KOPT-K1 (cell line): ENCODE data around the gene HSD17B11.
"Not testable (repeated sequence)": the region's sequence is repeated elsewhere in the genome, so short reads cannot be mapped to it uniquely, and the experiment has no call there.

Experiments
- H3K27ac ChIP-seq: fragments of 200-600 bp; sonication (generic); 2 replicates; pipeline ENCODE4 v1.5.1; 2016; ENCODE audit warnings: antibody characterized with exemption, mild to moderate bottlenecking, low read depth, low read length; ENCODE audit not compliant: poor library complexity, severe bottlenecking
- H3K36me3 ChIP-seq: fragments of 200-600 bp; sonication (generic); 2 replicates; pipeline ENCODE4 v1.5.1; 2017; ENCODE audit warnings: antibody characterized with exemption, mild to moderate bottlenecking, low read length, moderate library complexity; ENCODE audit not compliant: insufficient read depth
- H3K9me3 ChIP-seq: fragments of 200-600 bp; sonication (generic); 2 replicates; pipeline ENCODE4 v1.5.1; 2017; ENCODE audit warnings: antibody characterized with exemption, low read length, mild to moderate bottlenecking; ENCODE audit not compliant: insufficient read depth, poor library complexity, severe bottlenecking

Gene HSD17B11

DNA sequence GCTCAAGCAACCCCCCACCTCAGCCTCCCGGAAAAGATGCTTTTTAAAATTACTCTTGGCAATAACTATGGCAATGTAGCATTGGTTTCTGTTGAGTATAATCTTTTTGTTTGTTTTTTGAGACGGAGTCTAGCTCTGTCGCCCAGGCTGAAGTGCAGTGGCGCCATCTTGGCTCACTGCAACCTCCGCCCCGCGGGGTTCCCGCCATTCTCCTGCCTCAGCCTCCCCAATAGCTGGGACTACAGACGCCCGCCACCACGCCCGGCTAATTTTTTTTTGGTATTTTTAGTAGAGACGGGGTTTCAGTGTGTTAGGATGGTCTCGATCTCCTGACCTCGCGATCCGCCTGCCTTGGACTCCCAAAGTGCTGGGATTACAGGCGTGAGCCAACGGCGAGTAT, 933 bp downstream of the HSD17B11 start:
- H3K9me3 ChIP-seq, H3K36me3 ChIP-seq, H3K27ac ChIP-seq: not testable (repeated sequence)

DNA sequence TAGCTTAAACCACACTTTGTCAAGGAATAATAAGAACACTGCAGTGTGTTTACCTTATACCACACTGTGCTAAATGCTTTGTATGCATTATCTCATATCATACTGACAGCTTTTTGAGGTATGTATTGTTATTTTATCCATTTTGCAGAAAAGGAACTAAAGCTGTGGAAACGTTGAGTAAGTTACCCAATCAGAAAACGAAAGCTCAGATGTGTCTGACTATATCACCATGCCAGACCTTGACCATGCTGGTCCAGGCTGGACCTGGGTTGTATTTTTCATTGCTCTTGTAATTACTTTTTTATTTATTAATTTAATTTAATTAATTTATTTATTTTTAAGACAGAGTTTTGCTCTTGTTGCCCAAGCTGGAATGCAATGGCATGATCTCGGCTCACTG, 2.1 kb downstream of the HSD17B11 start:
- Histone ChIP-seq H3K27ac (no peak overlapping the region), H3K36me3 (no peaks in the 10 kb centered on the region)

DNA sequence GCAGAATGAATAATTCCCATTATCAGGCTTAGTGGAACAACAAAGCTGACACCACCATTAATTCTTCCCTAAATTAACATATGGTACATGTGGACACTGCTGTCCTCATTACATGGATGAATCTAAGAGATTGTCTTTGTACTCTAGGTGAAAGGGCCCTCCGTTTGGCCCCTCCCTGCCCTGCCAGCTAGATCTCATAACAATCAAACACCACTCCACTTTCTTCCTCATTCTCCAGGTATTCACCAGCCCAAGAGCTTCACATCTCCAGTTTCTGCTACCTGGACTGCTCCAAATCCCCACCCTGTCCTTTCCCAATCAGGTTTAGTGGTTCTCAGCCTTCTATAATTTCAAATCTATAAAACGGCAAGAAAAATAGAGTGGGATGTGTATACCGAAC, 3.8 kb downstream of the HSD17B11 start:
- H3K27ac ChIP-seq: no peak overlapping the region
- H3K36me3 ChIP-seq: no peaks in the 10 kb centered on the region
- H3K9me3 ChIP-seq: no peaks in the 10 kb centered on the region

More for the DNA sequence above, 2.1 kb downstream of the HSD17B11 start:
- H3K9me3 ChIP-seq: no peaks in the 10 kb centered on the region

DNA sequence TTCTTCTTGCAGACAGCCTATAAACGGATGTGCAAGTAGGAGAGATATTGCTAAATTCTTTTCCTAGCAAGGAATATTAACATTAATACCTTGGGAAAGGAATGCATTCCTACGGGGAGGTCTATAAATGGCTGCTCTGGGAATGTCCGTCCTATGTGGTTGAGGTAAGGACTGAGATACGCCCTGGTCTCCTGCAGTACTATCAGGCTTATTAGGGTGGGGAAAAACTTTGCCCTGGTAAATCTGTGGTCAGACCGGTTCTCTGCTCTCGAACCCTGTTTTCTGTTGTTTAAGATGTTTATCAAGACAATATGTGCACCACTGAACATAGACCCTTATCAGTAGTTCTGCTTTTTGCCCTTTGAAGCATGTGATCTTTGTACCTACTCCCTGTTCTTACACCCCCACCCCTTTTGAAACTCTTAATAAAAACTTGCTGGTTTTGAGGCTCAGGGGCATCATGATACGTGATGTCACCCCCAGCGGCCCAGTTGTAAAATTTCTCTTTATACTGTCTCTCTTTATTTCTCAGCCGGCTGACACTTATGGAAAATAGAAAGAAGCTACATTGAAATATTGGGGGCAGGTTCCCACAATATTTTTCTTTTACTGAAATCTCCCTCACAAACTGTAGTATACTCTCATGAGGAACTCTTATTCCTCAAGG, 6.4 kb downstream of the HSD17B11 start:
- H3K9me3 ChIP-seq, H3K36me3 ChIP-seq, H3K27ac ChIP-seq: not testable (repeated sequence)

DNA sequence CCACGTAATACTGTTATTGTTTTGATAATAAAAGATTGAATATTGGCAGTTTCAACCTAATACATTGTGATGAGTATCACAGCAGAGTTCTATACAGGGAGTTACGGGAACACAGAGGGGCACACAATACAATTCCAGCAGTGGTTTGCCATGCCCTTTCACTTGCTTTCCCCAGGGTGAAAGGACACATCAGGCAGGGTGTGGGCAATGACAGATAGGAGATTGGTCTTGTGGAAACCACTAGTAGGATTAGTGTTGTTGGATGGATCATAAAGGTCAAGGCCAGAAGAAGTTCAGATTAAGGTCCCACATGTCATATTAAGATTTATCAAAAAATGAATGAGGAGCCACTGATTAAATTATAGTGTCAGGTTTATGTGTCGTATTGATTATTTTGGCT, 8.1 kb downstream of the HSD17B11 start:
- Histone ChIP-seq H3K36me3 (0 out of 2 replicates have a peak, but pooled peaks cover 7% of the 10 kb centered on the region), H3K27ac (no peak overlapping the region), H3K9me3 (no peaks in the 10 kb centered on the region)

DNA sequence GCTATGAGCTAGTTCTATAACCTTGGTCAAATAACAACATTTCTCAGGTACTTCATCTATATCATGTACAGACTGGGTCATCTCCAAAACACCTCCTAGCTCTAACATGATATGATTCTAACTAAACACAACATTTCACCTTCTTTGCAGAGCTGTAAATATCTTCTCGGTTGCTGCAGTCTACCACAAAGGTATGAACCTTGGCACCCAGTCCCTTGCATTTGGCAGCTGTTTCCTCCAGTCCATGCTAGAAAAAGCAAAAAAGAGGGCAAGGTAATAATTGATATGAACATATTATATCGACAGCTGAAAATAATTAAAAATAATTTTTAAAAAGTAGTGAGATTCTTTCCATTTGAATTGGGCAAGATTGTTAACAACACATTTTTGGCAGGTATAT, 8.9 kb downstream of the HSD17B11 start:
- 0 out of 2 replicates have a peak, but pooled peaks cover 7% of the 10 kb centered on the region for H3K36me3 ChIP-seq
- no peak overlapping the region for H3K27ac ChIP-seq
- no peaks in the 10 kb centered on the region for H3K9me3 ChIP-seq

DNA sequence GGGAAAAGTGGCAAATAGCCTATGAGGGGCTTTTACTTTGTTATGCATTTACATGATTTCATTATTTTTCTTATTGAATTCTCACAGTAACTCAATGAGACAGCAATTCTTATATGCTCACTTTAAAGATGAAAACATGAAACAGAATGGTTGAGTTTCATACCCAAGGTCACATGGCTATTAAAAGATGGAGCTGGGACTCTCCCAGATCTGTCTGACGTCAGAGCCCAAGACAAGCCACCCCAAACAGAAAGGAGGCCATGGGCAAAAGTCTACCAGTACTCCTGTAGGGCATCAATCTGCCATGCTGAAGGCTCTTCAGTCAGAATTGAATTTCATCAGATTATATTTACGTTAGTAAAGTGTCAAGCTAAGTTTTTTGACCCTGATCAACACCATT, 13.2 kb downstream of the HSD17B11 start:
- Histone ChIP-seq H3K27ac (no peak overlapping the region), H3K9me3 (no peaks in the 10 kb centered on the region), H3K36me3 (peaks cover 20% of the 10 kb centered on the region; the same call in 1 of the 2 replicates)

DNA sequence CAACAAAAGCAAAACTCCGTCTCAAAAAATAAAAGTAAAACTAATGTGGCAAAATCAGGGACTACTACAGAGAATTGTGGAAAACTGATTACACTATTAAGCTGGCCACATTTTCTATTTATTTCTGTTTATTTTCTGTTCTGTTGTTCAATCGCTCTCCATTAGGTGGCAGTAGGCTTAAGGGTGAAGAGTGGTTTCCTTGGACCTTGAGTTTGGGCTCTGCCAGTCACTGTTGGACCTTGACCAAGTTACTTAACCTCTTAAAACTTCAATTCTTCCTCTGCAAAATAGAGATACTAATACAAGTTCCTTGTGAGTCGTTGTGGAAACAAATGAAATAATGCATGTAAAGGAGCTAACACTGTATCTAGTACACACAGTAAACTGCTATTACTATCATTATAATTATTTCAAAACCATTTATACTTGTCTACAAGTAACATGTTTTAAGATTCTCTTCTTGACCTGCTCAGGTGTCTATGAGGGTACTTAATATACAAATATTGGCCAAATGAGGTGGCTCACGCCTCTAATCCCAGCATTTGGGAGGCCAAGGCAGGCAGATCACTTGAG, 15.2 kb downstream of the HSD17B11 start:
- Histone ChIP-seq H3K27ac (no peak overlapping the region), H3K9me3 (no peaks in the 10 kb centered on the region), H3K36me3 (peaks cover 30% of the 10 kb centered on the region)

DNA sequence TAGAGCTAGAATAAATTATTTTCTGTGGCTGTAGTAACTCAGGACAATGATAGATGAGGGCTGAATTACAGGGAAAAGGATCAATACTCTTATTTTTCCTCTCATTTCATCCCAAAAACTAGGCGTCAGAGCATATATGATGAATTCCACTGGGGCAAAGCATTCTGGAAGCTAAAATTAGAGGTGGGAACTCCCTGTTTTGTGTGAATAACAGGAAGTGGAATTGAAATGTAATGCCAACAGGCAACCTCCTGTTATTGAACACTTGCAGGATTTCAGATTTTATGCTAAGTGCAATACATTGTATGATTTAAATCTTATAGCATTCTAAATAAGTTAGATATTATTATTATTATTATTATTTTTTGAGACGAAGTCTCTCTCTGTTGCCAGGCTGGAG, 20.9 kb downstream of the HSD17B11 start:
- no peak overlapping the region for H3K27ac ChIP-seq
- H3K36me3 ChIP-seq: peaks cover 72% of the 10 kb centered on the region
- H3K9me3 ChIP-seq: peaks cover 20% of the 10 kb centered on the region

DNA sequence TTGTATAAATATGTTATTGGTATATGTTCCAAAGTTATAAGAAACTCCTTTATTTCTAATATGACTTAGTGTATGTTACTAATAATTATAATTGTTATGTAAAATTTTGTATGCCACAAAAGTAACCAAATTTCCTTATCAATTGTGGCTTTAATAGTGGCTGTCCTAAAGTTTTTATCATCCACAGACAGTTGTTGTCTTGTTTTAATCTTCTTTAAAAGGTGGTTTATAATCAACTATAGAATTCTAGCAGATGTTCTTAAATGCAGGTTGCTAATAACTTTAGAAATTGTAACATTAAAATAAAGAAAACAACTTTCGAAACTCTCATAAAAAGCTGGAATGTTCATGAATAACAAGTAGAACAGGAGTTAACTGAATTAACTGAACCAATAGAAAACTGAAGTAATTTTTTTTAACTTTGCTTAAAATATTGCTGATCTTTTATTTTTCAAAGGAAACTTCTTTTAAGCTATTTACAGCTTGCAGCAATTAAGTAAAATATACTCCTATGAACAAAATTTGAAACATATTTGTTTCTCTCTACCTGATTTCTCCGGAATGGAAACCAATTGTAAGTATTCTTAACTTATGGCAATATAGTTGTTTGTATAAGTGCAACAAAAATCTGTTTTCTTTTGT, 24.3 kb downstream of the HSD17B11 start:
- Histone ChIP-seq H3K27ac (no peak overlapping the region), H3K9me3 (peaks cover 20% of the 10 kb centered on the region), H3K36me3 (peaks cover 71% of the 10 kb centered on the region)

DNA sequence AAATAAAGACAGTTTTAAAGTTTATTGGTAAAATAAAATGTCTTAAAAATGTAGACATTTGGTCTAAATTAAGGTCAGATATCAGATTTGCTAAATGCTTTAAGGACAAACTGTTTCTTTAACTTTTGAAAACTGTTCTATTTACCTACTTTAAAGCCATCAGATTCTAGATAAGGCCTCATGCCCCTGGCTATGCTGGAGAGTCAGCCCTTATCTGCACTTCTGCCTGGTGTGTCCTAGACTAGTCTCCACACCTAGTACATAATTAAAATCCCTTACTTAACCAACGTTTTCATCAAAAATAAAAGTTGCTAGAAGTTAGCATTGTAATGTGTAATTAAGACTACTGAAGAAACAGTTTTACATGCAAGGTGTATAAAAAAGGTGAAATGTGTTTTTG, 25.6 kb downstream of the HSD17B11 start:
- peaks cover 20% of the 10 kb centered on the region for H3K9me3 ChIP-seq
- H3K36me3 ChIP-seq: peaks cover 64% of the 10 kb centered on the region
- H3K27ac ChIP-seq: no peak overlapping the region

DNA sequence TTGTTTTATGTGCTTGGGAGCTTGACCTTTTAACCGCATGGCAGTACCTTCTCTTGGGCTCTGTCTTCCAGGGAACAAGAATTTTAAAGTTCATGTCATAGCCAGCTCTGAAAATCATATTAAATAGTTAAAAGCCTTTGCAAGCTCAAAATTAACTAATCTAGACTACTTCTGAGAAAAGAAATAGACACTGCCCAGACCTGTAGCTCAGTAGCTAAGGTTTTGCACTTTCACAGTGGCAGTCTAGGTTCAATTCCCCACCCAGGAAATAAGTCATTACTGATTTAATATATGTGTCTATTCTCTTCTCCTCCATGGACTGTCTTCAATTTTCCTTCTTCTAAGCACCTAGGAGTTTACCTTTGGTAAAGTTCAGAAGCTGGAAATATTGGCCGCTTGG, 27.4 kb downstream of the HSD17B11 start:
- Histone ChIP-seq H3K27ac (no peak overlapping the region), H3K9me3 (peaks cover 19% of the 10 kb centered on the region), H3K36me3 (peaks cover 55% of the 10 kb centered on the region)

DNA sequence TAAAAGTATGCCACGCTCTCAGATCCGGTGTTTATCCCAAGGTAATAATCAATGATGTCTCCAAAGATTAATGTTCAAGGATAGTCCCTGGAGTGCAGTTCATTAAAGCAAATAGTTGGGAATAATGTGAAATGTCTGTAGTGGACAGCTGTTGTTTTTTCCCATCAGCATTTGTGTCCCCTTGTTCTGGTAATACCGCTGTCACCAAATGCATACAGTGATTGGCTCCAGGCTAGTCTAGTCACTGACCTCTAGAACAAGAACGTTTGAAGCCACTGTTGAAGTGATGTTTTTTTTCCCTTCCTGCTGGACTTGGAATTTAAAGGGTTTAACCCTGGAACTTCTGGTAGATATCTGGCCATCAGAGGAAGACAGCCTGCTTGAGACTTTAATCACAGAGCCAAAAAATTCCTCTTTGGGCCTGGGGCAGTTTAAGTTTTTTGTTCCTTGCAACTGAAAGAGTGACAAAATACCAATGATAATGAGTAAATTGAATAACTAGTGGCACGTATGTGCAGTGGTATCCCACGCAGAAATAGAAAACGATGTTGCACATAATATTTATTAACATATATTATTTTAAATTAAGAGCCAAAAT, 30.6 kb downstream of the HSD17B11 start:
- Histone ChIP-seq H3K27ac (no peak overlapping the region), H3K36me3 (peaks cover 28% of the 10 kb centered on the region), H3K9me3 (no peaks in the 10 kb centered on the region)

DNA sequence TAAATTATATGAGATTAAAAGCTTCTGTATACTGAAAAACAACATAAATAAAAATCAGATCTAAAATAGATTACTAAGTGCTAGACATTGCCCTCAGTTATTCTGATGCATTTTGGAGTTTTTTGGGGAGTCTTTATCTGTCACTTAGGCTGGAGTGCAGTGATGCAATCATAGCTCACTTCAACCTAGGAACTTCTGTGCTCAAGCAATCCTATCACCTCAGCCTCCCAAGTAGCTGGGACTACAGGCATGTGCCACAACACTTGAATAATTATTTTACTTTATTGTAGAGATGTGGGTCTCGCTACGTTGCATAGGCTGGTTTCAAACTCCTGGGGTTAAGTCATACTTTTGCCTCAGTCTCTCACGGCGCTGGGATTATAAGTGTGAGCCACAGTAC, 31.7 kb downstream of the HSD17B11 start:
- H3K27ac ChIP-seq: no peak overlapping the region
- peaks cover 16% of the 10 kb centered on the region for H3K36me3 ChIP-seq
- no peaks in the 10 kb centered on the region for H3K9me3 ChIP-seq

DNA sequence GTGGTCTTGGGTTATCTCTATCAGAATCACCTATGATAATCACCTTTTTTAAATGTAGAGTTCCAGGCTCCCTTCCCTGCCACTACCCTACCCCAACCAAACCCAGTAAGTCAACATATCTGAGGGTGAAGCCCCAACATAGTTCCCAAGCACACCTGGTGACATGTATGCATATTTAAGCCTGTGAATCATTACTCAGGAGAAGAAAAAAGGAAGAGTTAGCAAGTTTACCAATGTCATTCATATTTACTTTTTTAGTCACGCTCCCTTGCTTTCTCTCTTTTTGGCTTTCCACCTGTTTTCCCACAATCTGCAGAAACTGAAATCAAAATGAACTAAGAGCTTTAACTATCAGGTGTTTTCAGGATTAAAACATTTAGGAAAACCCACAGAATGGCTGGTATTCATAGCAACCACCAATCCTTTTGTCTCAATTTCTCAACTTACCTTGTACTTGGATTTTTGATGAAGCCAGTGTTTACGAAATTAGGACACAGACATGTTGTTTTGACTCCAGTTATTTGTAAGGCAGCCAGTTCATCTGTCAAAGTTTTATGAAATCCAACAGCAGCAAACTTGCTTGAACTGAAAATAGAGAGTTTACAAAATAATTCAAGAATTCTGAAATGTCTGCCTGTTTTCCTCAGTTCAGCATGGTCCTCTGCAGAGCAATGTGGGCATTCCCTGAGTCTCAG, 34.0 kb downstream of the HSD17B11 start:
- H3K9me3 ChIP-seq: no peaks in the 10 kb centered on the region
- no peak overlapping the region for H3K27ac ChIP-seq
- H3K36me3 ChIP-seq: peaks cover 8% of the 10 kb centered on the region
